Epithelial cell of esophagus (primary cell): Measurements from ENCODE around the gene SIK1.
"Not testable (repeated sequence)": the region's sequence is repeated elsewhere in the genome, so short reads cannot be mapped to it uniquely, and the experiment has no call there.

ENCODE experiments used
- DNase-seq: peaks from one replicate; pipeline ENCODE4 v3.0.0; 2010; ENCODE audit warnings: low read depth
- H3K4me3 ChIP-seq: 2 replicates; pipeline ENCODE4 v1.5.1; 2011; ENCODE audit warnings: mild to moderate bottlenecking, low read length, control low read depth
- CTCF ChIP-seq: IDR thresholded peaks from 2 replicates; pipeline ENCODE4 v1.5.1; 2011; ENCODE audit warnings: low read depth, mild to moderate bottlenecking, low read length, control low read depth, inconsistent platforms; ENCODE audit not compliant: insufficient read depth; ENCODE audit errors: missing control alignments

Gene SIK1

GRCh38 chr21:43401125-43401524 is 25.8 kb downstream of the SIK1 start:
- H3K4me3 ChIP-seq, DNase-seq: not testable (repeated sequence)

GRCh38 chr21:43399595-43400015 is 27.3 kb downstream of the SIK1 start:
- H3K4me3 ChIP-seq: not testable (repeated sequence)

GRCh38 chr21:43399136-43399535 is 27.8 kb downstream of the SIK1 start:
- not testable (repeated sequence) for H3K4me3 ChIP-seq

More at GRCh38 chr21:43399595-43400015, 27.3 kb downstream of the SIK1 start:
- DNase-seq: not testable (repeated sequence)

GRCh38 chr21:43398533-43398932 is 28.4 kb downstream of the SIK1 start:
- H3K4me3 ChIP-seq, DNase-seq: not testable (repeated sequence)

More at GRCh38 chr21:43399136-43399535, 27.8 kb downstream of the SIK1 start:
- DNase-seq: not testable (repeated sequence)

- DNase-seq, H3K4me3 ChIP-seq: not testable (repeated sequence)
Measured at GRCh38 chr21:43398000-43398399, 28.9 kb downstream of the SIK1 start.

GRCh38 chr21:43397439-43397808 is 29.5 kb downstream of the SIK1 start:
- H3K4me3 ChIP-seq, DNase-seq: not testable (repeated sequence)

- DNase-seq, H3K4me3 ChIP-seq: not testable (repeated sequence)
Measured at GRCh38 chr21:43396788-43397438, 30.0 kb downstream of the SIK1 start.

- not testable (repeated sequence) for H3K4me3 ChIP-seq, DNase-seq
Measured at GRCh38 chr21:43383351-43383750, 43.6 kb downstream of the SIK1 start.

- not testable (repeated sequence) for H3K4me3 ChIP-seq, DNase-seq
Measured at GRCh38 chr21:43382902-43383301, 44.0 kb downstream of the SIK1 start.

- DNase-seq, H3K4me3 ChIP-seq: not testable (repeated sequence)
Measured at GRCh38 chr21:43380852-43381533, 45.9 kb downstream of the SIK1 start.

- not testable (repeated sequence) for DNase-seq, H3K4me3 ChIP-seq
Measured at GRCh38 chr21:43380337-43380736, 46.6 kb downstream of the SIK1 start.

- not testable (repeated sequence) for H3K4me3 ChIP-seq, DNase-seq
Measured at GRCh38 chr21:43379626-43380122, 47.3 kb downstream of the SIK1 start.

- TF ChIP-seq CTCF: no peak
Measured at GRCh38 chr21:43376478-43376882, 50.5 kb downstream of the SIK1 start.

GRCh38 chr21:43375837-43376477 is 51.0 kb downstream of the SIK1 start:
- no peak overlapping the region for H3K4me3 ChIP-seq
- TF ChIP-seq CTCF: no peak
- no peak for DNase-seq

More at GRCh38 chr21:43376478-43376882, 50.5 kb downstream of the SIK1 start:
- DNase-seq: peak; percentile 52
- H3K4me3 ChIP-seq: no peak overlapping the region
